ENCODE measurements around the gene SURF4.

Gene SURF4

DNA sequence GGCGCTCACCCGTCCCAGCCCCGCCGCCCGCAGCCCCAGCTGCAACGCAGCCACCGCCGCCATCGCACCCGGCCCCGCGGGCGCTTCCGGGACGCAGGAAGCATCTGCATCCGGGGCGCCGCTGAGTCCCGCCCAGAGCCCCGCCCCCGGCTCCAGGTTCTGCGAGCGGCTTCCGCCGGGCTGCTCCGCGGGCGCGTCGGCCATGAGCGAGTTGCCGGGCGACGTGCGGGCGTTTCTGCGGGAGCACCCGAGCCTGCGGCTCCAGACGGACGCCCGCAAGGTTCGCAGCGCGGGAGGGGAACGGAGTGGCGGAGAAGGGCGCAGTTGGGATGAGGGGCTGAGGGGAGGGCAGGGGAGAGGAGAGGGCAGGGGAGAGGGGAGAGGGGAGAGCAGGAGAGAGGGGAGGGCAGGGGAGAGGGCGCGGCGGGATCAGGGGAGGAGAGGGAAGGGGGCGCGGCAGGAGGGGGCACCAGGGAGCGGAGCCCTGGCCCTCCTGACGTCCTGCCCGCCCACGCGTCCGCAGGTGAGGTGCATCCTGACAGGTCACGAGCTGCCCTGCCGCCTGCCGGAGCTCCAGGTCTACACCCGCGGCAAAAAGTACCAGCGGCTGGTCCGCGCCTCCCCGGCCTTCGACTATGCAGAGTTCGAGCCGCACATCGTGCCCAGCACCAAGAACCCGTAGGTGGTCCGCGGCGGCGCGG is 19.3 kb downstream of the SURF4 start, which contains the start of the genes SURF1 and SURF2:
TSS of gene SURF1 (minus strand) at position 97 of the 701 bp plus-strand sequence. CDS start at position 63, 34 bp downstream.
TSS of gene SURF2 (plus strand) at position 160 of the 701 bp plus-strand sequence. CDS start at position 203, 43 bp downstream.
- H3K9me3 ChIP-seq (ENCODE audit: insufficient read depth, low read depth, low read length) = no peaks in the 10 kb centered on the region
- H3K4me3 ChIP-seq (ENCODE audit: low read length) = peak within 1 kb of the TSS; percentile 97
- no peaks in the 10 kb centered on the region for H3K27me3 ChIP-seq (ENCODE audit: insufficient read depth, low read length)
- peaks cover 57% of the 10 kb centered on the region for H3K36me3 ChIP-seq (ENCODE audit: insufficient read depth, low read depth, low read length)
- H3K27ac ChIP-seq (ENCODE audit: low read length) = no peak within 1 kb of the TSS
- no peaks in the 10 kb centered on the region for H3K4me1 ChIP-seq (ENCODE audit: insufficient read depth, low read length)
- H3K9ac ChIP-seq (ENCODE audit: low read depth, low read length) = peak within 1 kb of the TSS; percentile 94

- Histone ChIP-seq H3K4me3 (ENCODE audit: low read length) (peak overlapping the region; percentile 97), H3K27ac (ENCODE audit: low read length) (no peak overlapping the region), H3K9me3 (ENCODE audit: insufficient read depth, low read depth, low read length) (no peaks in the 10 kb centered on the region), H3K9ac (ENCODE audit: low read depth, low read length) (peak overlapping the region; percentile 94), H3K4me1 (ENCODE audit: insufficient read depth, low read length) (no peaks in the 10 kb centered on the region), H3K27me3 (ENCODE audit: insufficient read depth, low read length) (no peaks in the 10 kb centered on the region), H3K36me3 (ENCODE audit: insufficient read depth, low read depth, low read length) (peaks cover 57% of the 10 kb centered on the region)
Measured at GRCh38 chr9:133355881-133356357, 19.9 kb downstream of the SURF4 start.

- Histone ChIP-seq H3K9ac (ENCODE audit: low read depth, low read length) (no peak overlapping the region), H3K4me1 (ENCODE audit: insufficient read depth, low read length) (no peaks in the 10 kb centered on the region), H3K4me3 (ENCODE audit: low read length) (no peak overlapping the region), H3K36me3 (ENCODE audit: insufficient read depth, low read depth, low read length) (peaks cover 57% of the 10 kb centered on the region), H3K9me3 (ENCODE audit: insufficient read depth, low read depth, low read length) (no peaks in the 10 kb centered on the region), H3K27ac (ENCODE audit: low read length) (no peak overlapping the region), H3K27me3 (ENCODE audit: insufficient read depth, low read length) (no peaks in the 10 kb centered on the region)
Measured at GRCh38 chr9:133354766-133355165, 21.1 kb downstream of the SURF4 start.

DNA sequence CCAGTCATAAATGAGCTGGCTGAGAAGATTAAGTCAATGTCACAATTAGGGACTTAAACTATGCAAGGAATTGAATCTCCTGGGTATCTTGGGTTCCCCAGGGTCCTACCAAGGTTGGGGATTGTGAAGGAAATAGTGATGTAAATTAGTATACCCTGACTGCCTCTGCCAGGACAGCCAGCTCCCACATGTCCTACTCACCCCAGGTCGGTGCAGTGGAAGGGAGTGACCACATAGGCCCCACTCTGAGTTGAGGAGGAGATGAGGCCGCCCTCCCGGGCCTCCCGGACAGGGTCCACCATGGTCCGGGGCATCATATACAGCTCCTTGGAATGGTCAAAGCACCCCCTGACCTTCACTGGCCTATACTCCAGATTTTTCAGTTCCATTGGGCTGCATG is 22.3 kb downstream of the SURF4 start:
- no peaks in the 10 kb centered on the region for H3K9me3 ChIP-seq (ENCODE audit: insufficient read depth, low read depth, low read length)
- peaks cover 64% of the 10 kb centered on the region for H3K36me3 ChIP-seq (ENCODE audit: insufficient read depth, low read depth, low read length)
- no peak overlapping the region for H3K27ac ChIP-seq (ENCODE audit: low read length)
- H3K27me3 ChIP-seq (ENCODE audit: insufficient read depth, low read length) = no peaks in the 10 kb centered on the region
- no peaks in the 10 kb centered on the region for H3K4me1 ChIP-seq (ENCODE audit: insufficient read depth, low read length)
- H3K4me3 ChIP-seq (ENCODE audit: low read length) = no peak overlapping the region
- no peak overlapping the region for H3K9ac ChIP-seq (ENCODE audit: low read depth, low read length)

DNA sequence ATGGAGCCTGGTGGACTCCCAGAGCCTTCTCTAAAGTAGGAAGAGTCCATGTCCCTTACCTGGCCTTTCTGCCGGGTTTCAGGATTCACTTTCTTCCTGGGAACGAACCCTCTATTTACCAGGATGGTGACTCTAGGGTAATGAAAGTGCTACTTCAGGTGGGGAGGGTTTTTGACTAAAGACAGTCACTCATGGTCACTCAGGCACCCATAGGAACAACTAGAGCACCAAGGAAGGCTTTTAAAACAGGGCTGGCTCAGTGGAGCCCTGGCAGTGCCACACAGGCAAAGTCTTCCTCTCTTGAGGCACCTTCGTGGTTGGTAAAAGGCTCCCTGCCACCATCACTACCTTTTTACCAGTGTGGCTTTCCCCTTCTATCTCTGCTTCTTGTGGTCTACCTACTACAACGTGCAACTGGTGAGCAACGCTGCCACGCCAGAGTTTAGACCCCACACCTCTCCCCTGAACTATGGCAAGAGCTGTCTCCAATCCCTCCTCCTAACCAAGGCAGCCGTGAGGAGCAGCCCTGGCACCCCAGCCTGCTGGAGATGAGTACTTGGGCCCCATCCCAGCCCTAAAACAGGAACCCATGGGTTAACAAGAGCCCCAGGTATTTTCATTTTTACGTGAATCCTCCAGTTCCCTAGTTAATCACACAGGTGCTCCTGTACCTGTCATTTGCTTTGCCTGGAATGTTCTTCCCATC is 23.1 kb downstream of the SURF4 start:
- no peak overlapping the region for H3K9ac ChIP-seq (ENCODE audit: low read depth, low read length)
- no peak overlapping the region for H3K4me3 ChIP-seq (ENCODE audit: low read length)
- H3K27ac ChIP-seq (ENCODE audit: low read length) = no peak overlapping the region
- H3K9me3 ChIP-seq (ENCODE audit: insufficient read depth, low read depth, low read length) = no peaks in the 10 kb centered on the region
- H3K36me3 ChIP-seq (ENCODE audit: insufficient read depth, low read depth, low read length) = peaks cover 59% of the 10 kb centered on the region
- no peaks in the 10 kb centered on the region for H3K27me3 ChIP-seq (ENCODE audit: insufficient read depth, low read length)
- H3K4me1 ChIP-seq (ENCODE audit: insufficient read depth, low read length) = no peaks in the 10 kb centered on the region

DNA sequence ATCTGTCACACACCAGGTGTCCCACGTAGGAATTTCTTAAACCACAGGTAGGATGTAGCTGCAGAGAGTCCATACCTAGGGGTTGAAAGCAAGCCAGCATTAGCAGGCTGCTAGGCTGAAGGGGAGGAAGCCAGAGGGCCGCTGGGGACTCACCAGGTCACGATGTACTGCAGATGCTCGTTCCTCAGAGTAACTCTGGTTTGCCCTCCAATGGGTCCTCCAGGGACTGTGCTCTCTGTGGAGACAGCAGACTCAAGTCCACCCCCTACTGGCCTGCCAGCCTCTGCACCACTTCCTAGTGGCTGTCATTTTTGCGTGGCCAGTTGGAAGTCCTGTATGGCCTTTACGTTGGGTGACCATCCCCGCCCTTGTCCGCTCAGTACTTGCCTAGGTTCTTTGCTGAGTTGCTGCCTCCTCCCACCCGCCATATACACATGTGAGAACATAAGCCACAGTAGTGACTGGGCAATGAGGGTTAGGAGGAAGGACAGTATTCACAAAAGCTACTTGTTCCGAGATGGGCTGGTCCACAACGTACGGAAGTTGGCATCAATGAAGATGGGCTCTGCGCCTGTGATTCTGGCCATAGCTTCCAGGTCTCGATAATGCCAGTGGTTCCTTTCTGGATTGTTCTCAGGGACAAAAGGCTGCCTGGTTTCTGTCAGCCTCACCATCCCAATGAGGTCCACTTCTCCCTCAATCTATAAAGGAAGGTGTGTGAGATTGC is 23.8 kb downstream of the SURF4 start:
- Histone ChIP-seq H3K27me3 (ENCODE audit: insufficient read depth, low read length) (no peaks in the 10 kb centered on the region), H3K4me1 (ENCODE audit: insufficient read depth, low read length) (no peaks in the 10 kb centered on the region), H3K9ac (ENCODE audit: low read depth, low read length) (no peak overlapping the region), H3K27ac (ENCODE audit: low read length) (no peak overlapping the region), H3K36me3 (ENCODE audit: insufficient read depth, low read depth, low read length) (peaks cover 56% of the 10 kb centered on the region), H3K9me3 (ENCODE audit: insufficient read depth, low read depth, low read length) (no peaks in the 10 kb centered on the region), H3K4me3 (ENCODE audit: low read length) (no peak overlapping the region)

DNA sequence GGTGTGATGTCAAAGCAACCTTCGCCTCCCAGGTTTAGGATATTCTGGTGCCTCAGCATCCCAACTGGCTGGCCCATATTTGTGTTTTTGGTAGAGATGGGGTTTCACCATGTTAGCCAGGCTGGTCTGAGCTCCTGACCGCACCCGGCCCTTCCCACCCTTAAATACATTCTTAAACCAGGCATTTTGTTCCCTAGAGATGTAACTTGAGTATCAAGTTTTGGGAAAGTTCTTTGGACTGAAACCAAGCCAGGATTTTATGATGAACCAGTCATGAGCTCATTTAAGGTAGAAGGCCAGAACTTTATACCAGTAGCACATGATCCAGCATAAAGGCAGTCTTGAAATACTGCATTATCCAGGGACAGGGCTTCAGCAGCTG is 24.3 kb downstream of the SURF4 start:
- Histone ChIP-seq H3K27me3 (ENCODE audit: insufficient read depth, low read length) (no peaks in the 10 kb centered on the region), H3K4me1 (ENCODE audit: insufficient read depth, low read length) (no peaks in the 10 kb centered on the region), H3K9ac (ENCODE audit: low read depth, low read length) (no peak overlapping the region), H3K27ac (ENCODE audit: low read length) (no peak overlapping the region), H3K4me3 (ENCODE audit: low read length) (no peak overlapping the region), H3K36me3 (ENCODE audit: insufficient read depth, low read depth, low read length) (peaks cover 56% of the 10 kb centered on the region), H3K9me3 (ENCODE audit: insufficient read depth, low read depth, low read length) (no peaks in the 10 kb centered on the region)

GRCh38 chr9:133349965-133350616 is 25.8 kb downstream of the SURF4 start:
- Histone ChIP-seq H3K27ac (ENCODE audit: low read length) (no peak overlapping the region), H3K4me3 (ENCODE audit: low read length) (peak overlapping the region; percentile 87; the same call in 1 of the 2 replicates), H3K9ac (ENCODE audit: low read depth, low read length) (peak overlapping the region; percentile 100; the same call in 1 of the 2 replicates), H3K36me3 (ENCODE audit: insufficient read depth, low read depth, low read length) (peaks cover 69% of the 10 kb centered on the region), H3K27me3 (ENCODE audit: insufficient read depth, low read length) (no peaks in the 10 kb centered on the region), H3K9me3 (ENCODE audit: insufficient read depth, low read depth, low read length) (no peaks in the 10 kb centered on the region), H3K4me1 (ENCODE audit: insufficient read depth, low read length) (no peaks in the 10 kb centered on the region)

GRCh38 chr9:133348718-133349573 is 26.9 kb downstream of the SURF4 start:
- Histone ChIP-seq H3K9ac (ENCODE audit: low read depth, low read length) (peak overlapping the region; percentile 100), H3K9me3 (ENCODE audit: insufficient read depth, low read depth, low read length) (no peaks in the 10 kb centered on the region), H3K36me3 (ENCODE audit: insufficient read depth, low read depth, low read length) (peaks cover 81% of the 10 kb centered on the region), H3K27ac (ENCODE audit: low read length) (peak overlapping the region; percentile 94), H3K4me3 (ENCODE audit: low read length) (peak overlapping the region; percentile 87), H3K27me3 (ENCODE audit: insufficient read depth, low read length) (no peaks in the 10 kb centered on the region), H3K4me1 (ENCODE audit: insufficient read depth, low read length) (no peaks in the 10 kb centered on the region)

- H3K36me3 ChIP-seq (ENCODE audit: insufficient read depth, low read depth, low read length) = peaks cover 81% of the 10 kb centered on the region
- no peaks in the 10 kb centered on the region for H3K9me3 ChIP-seq (ENCODE audit: insufficient read depth, low read depth, low read length)
- H3K4me3 ChIP-seq (ENCODE audit: low read length) = peak within 1 kb of the TSS; percentile 87
- H3K9ac ChIP-seq (ENCODE audit: low read depth, low read length) = peak within 1 kb of the TSS; percentile 100
- H3K27me3 ChIP-seq (ENCODE audit: insufficient read depth, low read length) = no peaks in the 10 kb centered on the region
- H3K27ac ChIP-seq (ENCODE audit: low read length) = peak within 1 kb of the TSS; percentile 94
- H3K4me1 ChIP-seq (ENCODE audit: insufficient read depth, low read length) = no peaks in the 10 kb centered on the region
Measured at GRCh38 chr9:133347985-133348717, 27.7 kb downstream of the SURF4 start, which contains the start of the genes MED22 and RPL7A. MED22 (minus strand) TSS chr9:133348131; CDS start chr9:133346662, 1,469 bp downstream. RPL7A (plus strand) TSS chr9:133348218; CDS start chr9:133348244, 26 bp downstream.
